OCI-LY1 (cell line): ENCODE data around the gene MAP1S.

ENCODE experiments used
- EZH2 ChIP-seq: fragments of 200-600 bp; sonication (generic), shearing (Covaris generic); IDR thresholded peaks from 2 replicates; pipeline ENCODE4 v1.8.0; 2017; ENCODE audit warnings: borderline replicate concordance, mixed run types, mild to moderate bottlenecking, antibody characterized with exemption, low read length, moderate library complexity, mixed read lengths
- TF ChIP-seq, protein P1 (sequence below): fragments of 200-600 bp; sonication (generic), shearing (Covaris generic); IDR thresholded peaks from 2 replicates; pipeline ENCODE4 v1.5.1; 2017; ENCODE audit warnings: mild to moderate bottlenecking, antibody characterized with exemption, low read length, moderate library complexity, mixed read lengths

GRCh38 chr19:17755977-17756670, 36.8 kb downstream of the MAP1S start:
- TF ChIP-seq, protein P1, sequence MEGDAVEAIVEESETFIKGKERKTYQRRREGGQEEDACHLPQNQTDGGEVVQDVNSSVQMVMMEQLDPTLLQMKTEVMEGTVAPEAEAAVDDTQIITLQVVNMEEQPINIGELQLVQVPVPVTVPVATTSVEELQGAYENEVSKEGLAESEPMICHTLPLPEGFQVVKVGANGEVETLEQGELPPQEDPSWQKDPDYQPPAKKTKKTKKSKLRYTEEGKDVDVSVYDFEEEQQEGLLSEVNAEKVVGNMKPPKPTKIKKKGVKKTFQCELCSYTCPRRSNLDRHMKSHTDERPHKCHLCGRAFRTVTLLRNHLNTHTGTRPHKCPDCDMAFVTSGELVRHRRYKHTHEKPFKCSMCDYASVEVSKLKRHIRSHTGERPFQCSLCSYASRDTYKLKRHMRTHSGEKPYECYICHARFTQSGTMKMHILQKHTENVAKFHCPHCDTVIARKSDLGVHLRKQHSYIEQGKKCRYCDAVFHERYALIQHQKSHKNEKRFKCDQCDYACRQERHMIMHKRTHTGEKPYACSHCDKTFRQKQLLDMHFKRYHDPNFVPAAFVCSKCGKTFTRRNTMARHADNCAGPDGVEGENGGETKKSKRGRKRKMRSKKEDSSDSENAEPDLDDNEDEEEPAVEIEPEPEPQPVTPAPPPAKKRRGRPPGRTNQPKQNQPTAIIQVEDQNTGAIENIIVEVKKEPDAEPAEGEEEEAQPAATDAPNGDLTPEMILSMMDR = no peak
- TF ChIP-seq EZH2 = no peak
